ENCODE data around the gene MPC2.

MPC2 gene

GRCh38 chr1:167882376-167882775, 54.5 kb downstream of the MPC2 start:
- no peak for TF ChIP-seq CTCF (IDR thresholded peaks at IDR 0.05; ENCODE audit: control extremely low read depth, extremely low read depth, low read depth, missing control alignments)
- DNase-seq (ENCODE audit: extremely low spot score): no peak
- CTCF ChIA-PET: interaction anchor here (1.0 kb wide), 1 partner anchor 129 kb away, joined by 3 read pairs; no protein-coding TSS in a partner anchor

DNA sequence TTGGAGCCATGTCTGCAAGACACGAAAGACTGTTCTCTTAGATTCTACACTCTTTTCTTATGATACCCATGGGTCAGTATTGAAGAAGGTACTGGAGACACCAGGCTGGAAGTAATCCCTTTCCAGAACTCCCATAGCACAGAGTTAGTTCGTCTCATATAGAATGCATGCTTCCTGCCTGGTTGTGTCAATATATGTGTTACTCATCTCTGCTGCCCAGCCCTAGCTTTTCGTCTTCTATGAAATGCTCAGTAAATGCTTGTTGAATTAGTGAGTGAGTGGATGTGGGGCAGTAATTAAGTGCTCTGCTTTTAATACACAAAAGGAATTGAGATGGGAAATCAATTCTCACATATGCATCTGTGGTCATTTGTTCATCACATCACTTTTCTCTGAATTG, 55.1 kb downstream of the MPC2 start:
- DNase-seq (ENCODE audit: extremely low spot score): no peak
- TF ChIP-seq CTCF (IDR thresholded peaks at IDR 0.05; ENCODE audit: control extremely low read depth, extremely low read depth, low read depth, missing control alignments): no peak
- POLR2A ChIA-PET: no interaction called here
- CTCF ChIA-PET: interaction anchor here (0.7 to 3.0 kb wide), 2 partner anchors 20 to 201 kb away, joined by 3 to 7 read pairs; no protein-coding TSS in a partner anchor

More at GRCh38 chr1:167882376-167882775, 54.5 kb downstream of the MPC2 start:
- POLR2A ChIA-PET: no interaction called here

DNA sequence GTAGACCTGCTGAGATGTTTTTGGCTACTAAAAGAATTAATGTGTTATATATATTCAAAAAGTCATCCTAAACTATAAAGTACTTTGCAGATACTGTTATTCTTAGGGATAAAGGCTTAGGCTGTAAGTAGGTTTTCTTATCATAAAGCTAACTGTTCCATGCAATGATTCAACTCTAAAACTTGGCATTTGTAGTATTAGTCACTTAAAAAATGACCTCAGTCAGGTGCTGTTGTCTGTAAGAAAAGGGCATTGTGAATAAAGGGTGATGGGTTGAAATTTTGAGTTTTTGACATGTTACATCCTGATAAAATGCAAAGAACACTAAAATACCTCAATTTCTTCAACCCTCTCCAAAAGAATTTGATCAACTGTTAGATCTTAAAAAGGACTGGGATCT, 55.8 kb downstream of the MPC2 start:
- CTCF ChIA-PET: interaction anchor here (0.7 to 3.0 kb wide), 5 partner anchors 20 to 201 kb away, joined by 3 to 7 read pairs (median 3); no protein-coding TSS in a partner anchor
- no peak for TF ChIP-seq CTCF (IDR thresholded peaks at IDR 0.05; ENCODE audit: control extremely low read depth, extremely low read depth, low read depth, missing control alignments)
- no peak for DNase-seq (ENCODE audit: extremely low spot score)
- POLR2A ChIA-PET: no interaction called here

DNA sequence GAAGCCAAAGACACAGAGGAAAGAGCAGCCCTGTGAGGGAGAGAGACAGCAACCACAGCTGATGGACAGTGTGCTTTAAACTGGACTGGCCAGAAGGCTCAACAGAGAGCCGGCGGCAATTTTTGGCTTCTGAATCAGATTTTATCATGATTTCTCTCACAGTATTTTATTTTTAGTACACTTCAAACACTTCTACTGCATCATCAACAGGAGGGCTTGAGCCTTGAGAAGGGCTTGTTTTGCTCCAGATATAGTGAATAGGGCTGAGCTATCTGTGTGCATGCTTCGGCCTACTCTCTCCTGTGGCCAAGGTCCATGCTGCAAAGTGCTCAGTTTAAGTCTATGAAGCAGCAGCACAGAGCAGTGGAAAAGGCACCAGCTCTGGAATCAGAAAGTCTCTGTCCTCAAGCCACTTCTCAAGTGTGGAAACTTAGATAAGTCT, 56.3 kb downstream of the MPC2 start:
- TF ChIP-seq CTCF (IDR thresholded peaks at IDR 0.05; ENCODE audit: control extremely low read depth, extremely low read depth, low read depth, missing control alignments): no peak

DNA sequence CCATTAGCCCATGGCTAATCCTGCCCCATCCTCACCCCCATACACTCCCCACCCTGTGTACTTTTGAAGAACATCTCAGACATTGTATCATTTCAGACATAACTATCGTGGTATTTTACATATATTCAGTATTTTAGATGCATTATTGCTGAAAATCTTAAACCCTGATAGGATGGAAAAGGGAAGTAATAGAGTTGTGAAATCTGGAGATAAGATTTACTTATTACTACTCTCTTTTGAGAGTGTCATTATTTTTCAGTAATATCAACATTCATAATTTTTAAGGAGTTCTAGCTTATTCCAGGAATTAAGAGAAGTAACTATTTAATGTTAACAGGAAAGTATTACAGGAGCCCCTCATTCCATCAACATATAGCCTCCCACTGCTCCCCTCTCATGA, 57.4 kb downstream of the MPC2 start:
- CTCF ChIA-PET: interaction anchor here (2.0 to 3.0 kb wide), 2 partner anchors 13 to 203 kb away, joined by 4 to 7 read pairs; no protein-coding TSS in a partner anchor
- DNase-seq (ENCODE audit: extremely low spot score): no peak
- POLR2A ChIA-PET: no interaction called here
- no peak for TF ChIP-seq CTCF (IDR thresholded peaks at IDR 0.05; ENCODE audit: control extremely low read depth, extremely low read depth, low read depth, missing control alignments)

More for the DNA sequence above, 56.3 kb downstream of the MPC2 start:
- no peak for DNase-seq (ENCODE audit: extremely low spot score)
- ChIA-PET POLR2A (no interaction called here), CTCF (interaction anchor here (1.0 to 3.0 kb wide), 5 partner anchors 12 to 202 kb away, joined by 3 to 7 read pairs (median 3); no protein-coding TSS in a partner anchor)

DNA sequence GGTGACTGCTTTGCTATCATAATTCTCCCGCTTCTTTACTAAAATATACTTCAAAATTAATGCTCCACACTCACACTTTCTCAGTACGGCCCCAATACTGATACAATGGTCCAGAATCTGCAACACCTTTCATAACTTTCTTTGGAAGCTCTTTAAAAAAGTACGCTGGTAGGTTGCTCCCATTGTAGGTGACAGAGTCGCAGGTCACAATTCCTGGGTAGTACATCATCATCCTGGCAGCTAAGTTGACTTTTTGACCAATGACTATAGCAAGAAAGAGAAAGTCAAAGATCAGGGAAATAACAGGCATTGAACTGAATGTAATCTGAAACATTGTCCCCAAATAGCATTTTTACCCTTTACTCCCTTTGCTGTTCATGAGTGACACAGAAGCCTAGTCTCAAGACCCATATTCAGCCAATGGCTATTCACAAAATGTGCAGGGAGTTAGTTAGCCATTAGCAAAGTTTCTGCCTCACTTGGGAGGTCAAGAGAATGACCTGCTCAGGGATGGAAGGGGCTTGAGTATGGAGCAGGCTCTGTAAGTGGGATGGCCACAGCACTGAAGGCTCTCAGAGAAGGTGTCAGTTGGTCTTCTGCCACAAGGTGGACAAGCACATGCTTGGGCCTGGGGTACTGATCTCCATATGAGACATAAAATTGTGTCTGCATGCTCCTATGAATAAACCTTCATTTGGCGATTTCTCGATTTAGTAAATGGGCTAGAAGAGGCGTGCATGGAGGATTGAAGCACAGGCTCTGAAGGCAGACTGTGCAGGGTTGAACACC, 58.3 kb downstream of the MPC2 start:
- ChIA-PET POLR2A (no interaction called here), CTCF (interaction anchor here (1.3 to 3.0 kb wide), 3 partner anchors 14 to 204 kb away, joined by 3 to 7 read pairs (median 4); no protein-coding TSS in a partner anchor)
- DNase-seq (ENCODE audit: extremely low spot score): no peak
- TF ChIP-seq CTCF (IDR thresholded peaks at IDR 0.05; ENCODE audit: control extremely low read depth, extremely low read depth, low read depth, missing control alignments): no peak
